HepG2 (cell line): Measurements from ENCODE around the gene CTIF.

ENCODE experiments used
- CTCF ChIP-seq: sonication (generic); formaldehyde crosslinking; IDR thresholded peaks from 2 replicates; pipeline ENCODE4 v1.5.0; 2020; ENCODE audit warnings: mild to moderate bottlenecking, missing genetic modification reagents, moderate library complexity
- ELF1 ChIP-seq: sonication (generic); formaldehyde crosslinking; IDR thresholded peaks from 2 replicates; pipeline ENCODE4 v1.4.0; 2020; ENCODE audit warnings: missing genetic modification reagents
- GRHL1 ChIP-seq: sonication (generic); formaldehyde crosslinking; conservative IDR thresholded peaks from 2 replicates; pipeline ENCODE4 v1.8.0; 2022; ENCODE audit warnings: missing genetic modification reagents
- KLF9 ChIP-seq: IDR thresholded peaks from 2 replicates; pipeline ENCODE4 v1.6.1; 2016; ENCODE audit warnings: low read depth
- NBN ChIP-seq: fragments of 450-650 bp; conservative IDR thresholded peaks from 2 replicates; pipeline ENCODE4 v1.6.1; 2017
- NFE2L2 ChIP-seq: fragments of 150-350 bp; IDR thresholded peaks from 2 replicates; pipeline ENCODE4 v1.6.1; 2014; ENCODE audit warnings: low read length
- NONO ChIP-seq, 2 experiments: fragments of 450-650 bp in 1 of 2; sonication (generic) in 1 of 2; formaldehyde crosslinking in 1 of 2; IDR thresholded peaks in 1 of 2; conservative IDR thresholded peaks in 1 of 2; 2 replicates each; pipeline versions ENCODE4 v1.6.1 to v1.8.0; 2017 to 2022; ENCODE audit warnings: mild to moderate bottlenecking in 1 of 2, missing genetic modification reagents in 1 of 2, moderate library complexity in 1 of 2
- POLR2AphosphoS5 ChIP-seq: IDR thresholded peaks from 2 replicates; pipeline ENCODE4 v1.6.1; 2012; ENCODE audit warnings: low read depth, low read length
- U2AF1 ChIP-seq: fragments of 200-400 bp; formaldehyde crosslinking; optimal IDR thresholded peaks from 2 replicates; pipeline ENCODE3; 2017; ENCODE audit warnings: mild to moderate bottlenecking, low read depth, low read length
- ZMAT5 ChIP-seq: sonication (generic); formaldehyde crosslinking; IDR thresholded peaks from 2 replicates; pipeline ENCODE4 v1.5.0; 2020; ENCODE audit warnings: mild to moderate bottlenecking, low read depth, missing genetic modification reagents, borderline replicate concordance
- ZNF235 ChIP-seq: sonication (generic); formaldehyde crosslinking; IDR thresholded peaks from 2 replicates; pipeline ENCODE4 v1.8.1; 2023; ENCODE audit warnings: mild to moderate bottlenecking, missing genetic modification reagents, borderline replicate concordance
- ZNF335 ChIP-seq: sonication (generic); formaldehyde crosslinking; IDR thresholded peaks from 2 replicates; pipeline ENCODE4 v1.4.0; 2020; ENCODE audit warnings: missing genetic modification reagents
- ZNF572 ChIP-seq: sonication (generic); formaldehyde crosslinking; IDR thresholded peaks from 2 replicates; pipeline ENCODE4 v1.5.1; 2020; ENCODE audit warnings: mild to moderate bottlenecking, missing genetic modification reagents

- no peak for TF ChIP-seq NFE2L2
- TF ChIP-seq ZNF335 (CRISPR knock-in tag) = no peak
- TF ChIP-seq NONO (IDR thresholded peaks at IDR 0.05) = no peak
- no peak for TF ChIP-seq NONO (CRISPR knock-in tag; conservative IDR thresholded peaks at IDR 0.05)
- no peak for TF ChIP-seq KLF9 (CRISPR knock-in tag)
- no peak for TF ChIP-seq U2AF1
- no peak for TF ChIP-seq ZNF235
- no peak for TF ChIP-seq ELF1 (CRISPR knock-in tag)
- no peak for TF ChIP-seq NBN
- no peak for TF ChIP-seq CTCF (CRISPR knock-in tag)
- no peak for TF ChIP-seq POLR2AphosphoS5
- TF ChIP-seq ZMAT5 (CRISPR knock-in tag) = no peak
- TF ChIP-seq GRHL1 (CRISPR knock-in tag) = no peak
- no peak for TF ChIP-seq ZNF572 (CRISPR knock-in tag)
Observed at GRCh38 chr18:48887294-48887904, 348.6 kb downstream of the CTIF start.
